H9 (cell line): ENCODE measurements around the gene ACVR1. TPM values are rescaled to one million over a fixed set of nuclear protein-coding genes. Genes with fewer than 3 reads are reported as not detected.

Experiments used
- DNase-seq: peaks from one replicate; pipeline ENCODE4 v3.0.0-alpha.2; 2017
- H2AFZ ChIP-seq: one replicate; pipeline ENCODE4 v1.6.1; 2013; ENCODE audit warnings: mild to moderate bottlenecking, low read length, control low read depth, moderate library complexity
- H2AK5ac ChIP-seq: 2 replicates; pipeline ENCODE4 v1.6.1; 2013; ENCODE audit warnings: low read length, control low read depth, mixed read lengths; ENCODE audit not compliant: insufficient read length
- H2BK120ac ChIP-seq: one replicate; pipeline ENCODE4 v1.6.1; 2013; ENCODE audit warnings: low read depth, mild to moderate bottlenecking, low read length, control low read depth, inconsistent platforms; ENCODE audit not compliant: poor library complexity, severe bottlenecking
- H2BK12ac ChIP-seq: 2 replicates; pipeline ENCODE4 v1.6.1; 2013; ENCODE audit warnings: low read length, control low read depth, mixed read lengths, low read depth; ENCODE audit not compliant: insufficient read length
- H2BK15ac ChIP-seq: 2 replicates; pipeline ENCODE4 v1.6.1; 2013; ENCODE audit warnings: low read depth, low read length, control low read depth
- H2BK20ac ChIP-seq: one replicate; pipeline ENCODE4 v1.6.1; 2013; ENCODE audit warnings: low read depth, mild to moderate bottlenecking, low read length, control low read depth, inconsistent platforms; ENCODE audit not compliant: poor library complexity, severe bottlenecking
- H2BK5ac ChIP-seq: 2 replicates; pipeline ENCODE4 v1.6.1; 2013; ENCODE audit warnings: low read length, control low read depth, mixed read lengths; ENCODE audit not compliant: insufficient read length
- H3K14ac ChIP-seq: 2 replicates; pipeline ENCODE4 v1.6.1; 2013; ENCODE audit warnings: low read length, control low read depth; ENCODE audit not compliant: insufficient read depth
- H3K18ac ChIP-seq: 2 replicates; pipeline ENCODE4 v1.6.1; 2013; ENCODE audit warnings: low read depth, mild to moderate bottlenecking, mixed read lengths, low read length, control low read depth; ENCODE audit not compliant: insufficient read length
- H3K23ac ChIP-seq: 2 replicates; pipeline ENCODE4 v1.6.1; 2013; ENCODE audit warnings: low read length, control low read depth, mixed read lengths, low read depth; ENCODE audit not compliant: insufficient read length
- H3K23me2 ChIP-seq: 2 replicates; pipeline ENCODE4 v1.6.1; 2013; ENCODE audit warnings: low read depth, mild to moderate bottlenecking, mixed read lengths, low read length, control low read depth; ENCODE audit not compliant: insufficient read length, poor library complexity, severe bottlenecking
- H3K27ac ChIP-seq: 2 replicates; pipeline ENCODE4 v1.5.1; 2013; ENCODE audit warnings: low read length, control low read depth, mixed read lengths, low read depth; ENCODE audit not compliant: insufficient read length
- H3K27me3 ChIP-seq: 2 replicates; pipeline ENCODE4 v1.6.1; 2013; ENCODE audit warnings: low read length, control low read depth, inconsistent platforms; ENCODE audit not compliant: insufficient read depth
- H3K4ac ChIP-seq: 2 replicates; pipeline ENCODE4 v1.6.1; 2013; ENCODE audit warnings: low read depth, mild to moderate bottlenecking, control low read depth, inconsistent platforms, low read length, moderate library complexity
- H3K4me1 ChIP-seq: 2 replicates; pipeline ENCODE4 v1.6.1; 2013; ENCODE audit warnings: low read length, control low read depth, inconsistent platforms; ENCODE audit not compliant: insufficient read depth
- H3K4me2 ChIP-seq: 2 replicates; pipeline ENCODE4 v1.6.1; 2013; ENCODE audit warnings: low read length, control low read depth, mixed read lengths; ENCODE audit not compliant: insufficient read length, insufficient read depth
- H3K56ac ChIP-seq: 2 replicates; pipeline ENCODE4 v1.6.1; 2013; ENCODE audit warnings: low read depth, mild to moderate bottlenecking, mixed read lengths, low read length, control low read depth; ENCODE audit not compliant: insufficient read length
- H3K79me1 ChIP-seq: 2 replicates; pipeline ENCODE4 v1.6.1; 2013; ENCODE audit warnings: low read depth, mild to moderate bottlenecking, moderate library complexity, low read length, control low read depth, inconsistent platforms; ENCODE audit not compliant: insufficient read depth, poor library complexity, severe bottlenecking
- H3K79me2 ChIP-seq: 2 replicates; pipeline ENCODE4 v1.6.1; 2013; ENCODE audit warnings: low read length, control low read depth, inconsistent platforms; ENCODE audit not compliant: insufficient read depth
- H3K9ac ChIP-seq: 2 replicates; pipeline ENCODE4 v1.6.1; 2013; ENCODE audit warnings: low read length, control low read depth, mixed read lengths; ENCODE audit not compliant: insufficient read length; ENCODE audit errors: extremely low read depth
- H3K9me3 ChIP-seq: one replicate; pipeline ENCODE4 v1.6.1; 2013; ENCODE audit warnings: low read depth, low read length, inconsistent platforms; ENCODE audit not compliant: control insufficient read depth
- H3T11ph ChIP-seq: one replicate; pipeline ENCODE4 v1.6.1; 2013; ENCODE audit warnings: mild to moderate bottlenecking, low read length, control low read depth, inconsistent platforms
- H4K20me1 ChIP-seq: one replicate; pipeline ENCODE4 v1.6.1; 2013; ENCODE audit not compliant: control insufficient read depth, insufficient read length, insufficient read depth
- H4K5ac ChIP-seq: 2 replicates; pipeline ENCODE4 v1.6.1; 2013; ENCODE audit warnings: low read depth, mild to moderate bottlenecking, mixed read lengths, low read length, control low read depth; ENCODE audit not compliant: insufficient read length
- H4K8ac ChIP-seq: replicated peaks from 2 replicates; pipeline ENCODE4 v1.6.1; 2013; ENCODE audit warnings: low read length, control low read depth, mixed read lengths, low read depth; ENCODE audit not compliant: insufficient read length
- H4K91ac ChIP-seq: 2 replicates; pipeline ENCODE4 v1.6.1; 2013; ENCODE audit warnings: low read depth, mild to moderate bottlenecking, moderate library complexity, mixed read lengths, low read length, control low read depth; ENCODE audit not compliant: insufficient read length
- H3K27ac Mint-ChIP-seq, 3 experiments: 2 replicates in 2 of 3; 3 replicates in 1 of 3; pipeline ENCODE4 v1.8.0; 2020 to 2021; ENCODE audit warnings: mixed read lengths in 3 of 3, mild to moderate bottlenecking in 1 of 3, moderate library complexity in 1 of 3
- H3K27me3 Mint-ChIP-seq: 2 replicates; pipeline ENCODE4 v1.8.0; 2021; ENCODE audit warnings: low read depth, mild to moderate bottlenecking, moderate library complexity, mixed read lengths
- H3K36me3 Mint-ChIP-seq, 3 experiments: 2 replicates in 2 of 3; 3 replicates in 1 of 3; pipeline ENCODE4 v1.8.0; 2020 to 2021; ENCODE audit warnings: low read depth in 3 of 3, mixed read lengths in 3 of 3; ENCODE audit not compliant: insufficient read depth in 1 of 3
- H3K4me1 Mint-ChIP-seq, 2 experiments: 2 replicates each; pipeline ENCODE4 v1.8.0; 2020; ENCODE audit warnings: mixed read lengths in 2 of 2
- H3K4me3 Mint-ChIP-seq, 2 experiments: 2 replicates in 1 of 2; 3 replicates in 1 of 2; pipeline ENCODE4 v1.8.0; 2020 to 2021; ENCODE audit warnings: mild to moderate bottlenecking in 2 of 2, mixed read lengths in 2 of 2, moderate library complexity in 1 of 2
- H3K9me3 Mint-ChIP-seq, 2 experiments: 2 replicates in 1 of 2; 3 replicates in 1 of 2; pipeline ENCODE4 v1.8.0; 2020; ENCODE audit warnings: mild to moderate bottlenecking in 2 of 2, mixed read lengths in 2 of 2, moderate library complexity in 1 of 2
- CTCF ChIP-seq: fragments of 200-600 bp; sonication (generic); conservative IDR thresholded peaks from 3 replicates; pipeline ENCODE4 v1.8.0; 2021; ENCODE audit warnings: antibody characterized with exemption, mild to moderate bottlenecking
- WGBS: extraction: QIAGEN DNeasy Blood & Tissue Kit; methylation state at CpG from one replicate; pipeline ENCODE4 v1.1.7; 2013; ENCODE audit warnings: missing lambda C conversion rate, low lambda C conversion rate, mixed read lengths; ENCODE audit not compliant: insufficient read length; ENCODE audit errors: extremely low coverage; 5-methylcytosine and 5-hydroxymethylcytosine counted together
- total RNA-seq: library from RNA; stranded (reverse); gene quantifications from 2 replicates; pipeline ENCODE4 v1.2.1, GENCODE V29; 2021

ACVR1 gene
- total RNA-seq, 1 experiment from 2014 or later: 21.2 TPM

DNA sequence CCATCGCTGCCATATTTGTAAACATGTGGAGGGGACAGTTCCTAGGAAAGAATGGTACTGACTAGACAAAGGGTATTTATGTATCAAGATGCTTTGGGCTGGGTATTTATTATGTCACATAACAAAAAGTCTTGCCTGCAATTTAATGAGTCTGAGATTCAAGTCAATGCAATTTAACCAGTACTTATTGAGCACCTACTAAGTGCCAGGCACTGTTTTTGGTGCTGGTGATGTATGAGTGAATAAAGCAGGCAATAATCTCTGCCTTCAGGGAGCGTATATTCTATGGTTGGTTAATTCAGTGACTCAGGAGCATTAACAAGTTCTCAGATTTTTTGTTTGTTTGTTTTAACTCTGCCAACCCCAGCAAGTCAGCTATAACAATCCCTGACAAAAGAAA is 24.6 kb upstream of the ACVR1 start:
- H2AFZ ChIP-seq: no peak overlapping the region
- no CpG with 5 or more reads among the region's 2 CpGs for WGBS
- H3K4me3 Mint-ChIP-seq: no peak overlapping the region

More for the DNA sequence above, 24.6 kb upstream of the ACVR1 start:
- Histone ChIP-seq H2BK15ac (no peak overlapping the region), H3K56ac (no peak overlapping the region), H3K14ac (no peak overlapping the region), H3K4me2 (no peak overlapping the region), H3K27ac (no peak overlapping the region), H3K4ac (no peak overlapping the region), H3K9ac (no peak overlapping the region), H3T11ph (no peak overlapping the region), H3K23me2 (no peaks in the 10 kb centered on the region), H4K20me1 (no peaks in the 10 kb centered on the region), H2BK120ac (no peak overlapping the region), H2AK5ac (no peak overlapping the region), H2BK20ac (no peak overlapping the region), H3K18ac (no peak overlapping the region), H3K23ac (no peak overlapping the region), H4K91ac (no peak overlapping the region), H4K8ac (no peak overlapping the region), H3K79me2 (no peaks in the 10 kb centered on the region), H3K79me1 (no peaks in the 10 kb centered on the region), H3K27me3 (no peaks in the 10 kb centered on the region), H4K5ac (no peak overlapping the region), H2BK12ac (no peak overlapping the region), H3K4me1 (no peaks in the 10 kb centered on the region), H2BK5ac (no peak overlapping the region), H3K9me3 (no peaks in the 10 kb centered on the region)
- Mint-ChIP-seq H3K27ac (no peak overlapping the region), H3K27me3 (no peaks in the 10 kb centered on the region), H3K4me1 (peaks cover 12 to 22% of the 10 kb centered on the region in 2 experiments), H3K36me3 (no peaks in the 10 kb centered on the region), H3K9me3 (no peaks in the 10 kb centered on the region)
- no peak for TF ChIP-seq CTCF
- DNase-seq: no peak
